Dermis microvascular lymphatic vessel endothelial cell (primary cell): ENCODE data around the gene FES. TPM values are rescaled to one million over a fixed set of nuclear protein-coding genes. Genes with fewer than 3 reads are reported as not detected.
"Not testable (repeated sequence)": the region's sequence is repeated elsewhere in the genome, so short reads cannot be mapped to it uniquely, and the experiment has no call there.

Experiments used
- DNase-seq, 2 donors: peaks; one replicate each; pipeline versions ENCODE4 v3.0.0 to v3.0.0-alpha.2; 2010; ENCODE audit warnings: low read depth in 2 of 2
- total RNA-seq: library from RNA; depleted of rRNA; stranded (reverse); fragments of >200 nt; gene quantifications from 2 replicates; pipeline ENCODE4 v1.2.1, GENCODE V29; 2014

The FES gene
- 52.5 and 55.7 TPM in 2 replicates for total RNA-seq

DNA sequence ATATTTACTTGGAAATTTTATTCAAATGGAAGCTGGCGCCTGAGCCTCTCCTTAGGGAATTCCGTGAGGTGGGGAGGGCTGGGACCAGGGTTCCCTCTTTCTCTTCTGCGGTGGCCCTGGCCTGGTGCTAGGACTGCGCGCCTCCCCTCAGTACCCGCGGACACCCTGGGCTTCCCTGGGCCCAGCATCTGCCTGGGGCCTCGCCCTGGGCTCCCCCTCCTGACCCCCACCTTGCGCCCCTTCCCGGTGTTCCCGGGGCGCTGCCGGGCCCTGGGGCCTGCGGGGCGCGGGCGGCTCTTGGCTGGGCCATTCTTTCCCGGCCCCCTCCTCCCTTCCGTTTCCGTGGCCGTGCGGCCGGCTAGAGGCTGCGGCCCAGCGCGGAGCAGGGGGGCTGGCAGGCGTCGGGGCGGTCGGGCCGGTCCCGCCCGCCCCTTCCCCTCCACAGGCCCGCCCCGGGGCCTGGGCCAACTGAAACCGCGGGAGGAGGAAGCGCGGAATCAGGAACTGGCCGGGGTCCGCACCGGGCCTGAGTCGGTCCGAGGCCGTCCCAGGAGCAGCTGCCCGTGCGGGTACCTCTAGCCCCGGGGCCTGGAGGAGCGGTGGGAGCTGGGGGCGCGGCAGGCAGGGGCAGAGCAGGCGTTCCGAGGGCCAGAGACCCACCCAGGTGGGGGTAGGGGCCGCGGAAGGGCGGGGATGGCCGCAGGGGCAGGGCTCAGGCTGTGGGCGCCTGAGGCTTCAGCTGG, at the start of gene FES:
Gene FES, plus strand, starts transcription at position 529 of the 743 bp plus-strand sequence. CDS start 542 bp downstream, outside the sequence.
- peak; percentile 45 to 82 for DNase-seq

- no peak for DNase-seq
Measured at GRCh38 chr15:90834626-90835025, 49.7 kb upstream of the FES start.

- peak; percentile 6 to 59 for DNase-seq
Measured at GRCh38 chr15:90836296-90836871, 47.9 kb upstream of the FES start.

DNA sequence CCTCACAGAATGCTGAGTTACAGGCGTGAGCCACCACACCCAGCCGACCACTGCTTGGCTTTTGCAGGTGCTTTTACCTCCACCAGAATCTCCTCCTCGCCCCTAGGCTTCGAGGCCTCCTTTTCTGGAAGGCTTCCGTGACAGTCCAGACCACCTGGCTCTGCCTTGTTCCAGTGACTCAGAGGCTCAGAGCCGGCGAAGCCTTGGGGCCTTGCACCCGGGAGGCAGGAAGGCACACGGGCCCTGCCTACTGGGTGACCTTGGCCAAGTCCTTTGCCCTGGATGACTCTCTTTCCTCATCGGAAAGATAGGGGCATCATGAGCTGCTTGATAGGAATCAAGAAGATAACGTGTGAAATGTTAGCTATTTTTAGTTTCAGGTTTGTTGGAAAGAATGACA, 47.2 kb upstream of the FES start:
- no peak for DNase-seq

- no peak for DNase-seq
Measured at GRCh38 chr15:90838139-90838538, 46.2 kb upstream of the FES start.

DNA sequence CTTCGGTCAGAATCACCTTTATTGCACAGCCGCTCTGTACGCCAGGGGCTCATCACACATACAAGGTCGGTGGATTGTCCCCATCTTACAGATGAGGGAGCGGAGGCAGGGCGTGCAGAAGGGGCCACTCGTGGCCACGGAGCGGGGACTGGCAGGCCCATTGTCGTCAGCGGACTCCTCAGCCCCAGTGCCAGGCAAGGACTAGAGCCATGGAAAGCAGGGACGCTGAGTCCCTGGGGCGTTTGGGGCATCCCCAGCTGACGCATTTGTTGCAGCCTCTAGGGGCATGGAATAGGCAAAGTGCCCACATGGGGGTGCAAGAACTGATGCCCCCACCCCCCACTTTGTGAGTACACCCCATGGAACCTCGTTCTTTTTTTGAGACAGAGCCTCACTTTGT, 45.8 kb upstream of the FES start:
- no peak for DNase-seq

DNA sequence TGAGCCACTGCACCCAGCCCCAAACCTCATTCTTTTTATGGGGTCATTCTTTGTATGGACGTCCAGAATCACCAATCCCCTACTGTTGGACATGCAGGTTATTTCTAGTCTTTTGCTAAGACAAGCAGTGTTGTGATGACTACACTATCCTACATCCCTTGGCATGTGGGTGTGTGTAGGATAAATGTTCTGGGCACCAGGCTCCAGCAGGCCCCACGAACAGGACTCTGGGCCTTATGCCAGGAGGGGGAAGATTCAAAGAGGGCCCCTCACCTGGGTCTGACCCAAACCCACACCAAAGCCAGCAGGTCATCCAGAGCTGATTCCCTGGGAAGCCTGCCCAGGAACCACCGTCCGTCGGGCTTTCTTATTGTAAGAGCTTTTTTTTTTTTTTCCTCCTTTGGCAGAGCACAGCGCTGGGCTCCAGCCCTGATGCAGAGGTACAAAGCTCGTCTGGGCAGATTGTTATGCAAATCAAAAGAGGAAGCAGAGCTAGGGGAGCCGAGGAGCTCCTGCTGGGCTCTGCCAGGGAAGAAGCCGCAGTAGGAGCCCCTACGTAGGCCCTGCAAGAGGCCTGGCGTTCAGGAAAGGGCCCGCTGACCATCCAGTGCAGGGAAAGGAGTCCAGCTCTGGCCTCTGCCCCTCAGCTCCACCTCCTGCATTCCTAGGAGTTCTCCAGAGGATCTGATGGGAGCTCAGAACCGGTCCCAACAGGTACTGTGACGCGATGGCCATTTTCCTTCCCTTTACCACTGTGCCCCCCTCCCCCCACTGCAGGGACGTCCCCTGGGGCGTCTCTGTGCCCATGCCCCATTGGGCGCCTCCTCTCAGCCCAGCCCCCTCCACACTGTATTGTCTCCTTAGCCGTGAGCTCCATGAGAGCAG, 44.9 kb upstream of the FES start:
- DNase-seq: no peak

DNA sequence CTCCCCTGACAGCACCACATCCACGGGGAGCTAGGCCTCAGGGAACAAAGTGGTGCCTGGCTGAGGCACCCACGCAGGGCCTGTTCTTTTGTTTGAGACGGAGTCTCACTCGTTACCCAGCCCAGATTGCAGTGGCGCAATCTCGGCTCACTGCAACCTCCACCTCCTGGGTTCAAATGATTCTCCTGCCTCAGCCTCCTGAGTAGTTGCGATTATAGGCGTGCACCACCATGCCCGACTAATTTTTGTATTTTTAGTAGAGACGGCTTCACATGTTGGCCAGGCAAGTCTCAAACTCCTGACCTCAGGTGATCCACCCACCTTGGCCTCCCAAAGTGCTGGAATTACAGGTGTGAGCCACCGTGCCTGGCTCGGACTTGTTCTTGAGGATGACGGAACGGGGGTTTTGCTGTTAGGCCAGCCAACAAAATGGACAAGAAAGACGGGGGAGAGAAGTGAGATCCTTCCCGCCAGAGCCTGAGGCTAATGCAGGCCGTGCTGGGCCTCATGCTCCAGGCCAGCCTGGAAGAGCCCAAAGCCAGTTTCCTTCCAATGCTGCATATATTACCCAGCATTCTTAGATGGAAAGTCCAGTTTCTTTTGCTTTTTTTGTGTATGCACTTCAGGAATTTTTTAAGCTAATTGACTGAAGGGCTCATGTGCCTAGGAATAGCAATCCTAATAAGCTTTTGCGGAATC, 44.0 kb upstream of the FES start:
- DNase-seq: no peak

DNA sequence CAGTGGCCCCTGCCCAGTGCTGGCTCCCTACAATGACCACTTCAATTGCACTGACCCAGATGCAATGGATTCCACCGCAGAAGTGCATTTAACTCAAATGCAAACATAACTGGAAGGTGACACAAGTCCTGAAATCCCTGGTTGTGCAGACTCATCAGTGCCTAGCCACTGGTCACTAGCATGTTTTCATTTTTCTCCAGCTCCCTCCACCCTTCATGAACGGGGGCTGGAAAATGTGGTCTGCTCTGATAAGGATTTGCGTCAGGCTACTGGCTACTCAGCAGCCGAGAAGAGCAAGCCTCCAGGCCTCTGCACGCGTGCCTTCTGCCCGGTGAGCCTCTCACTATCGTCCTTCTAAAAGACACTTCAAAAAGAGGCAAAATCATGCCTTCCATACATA, 43.4 kb upstream of the FES start:
- DNase-seq: no peak

- DNase-seq: no peak
Measured at GRCh38 chr15:90844696-90845095, 39.6 kb upstream of the FES start.

DNA sequence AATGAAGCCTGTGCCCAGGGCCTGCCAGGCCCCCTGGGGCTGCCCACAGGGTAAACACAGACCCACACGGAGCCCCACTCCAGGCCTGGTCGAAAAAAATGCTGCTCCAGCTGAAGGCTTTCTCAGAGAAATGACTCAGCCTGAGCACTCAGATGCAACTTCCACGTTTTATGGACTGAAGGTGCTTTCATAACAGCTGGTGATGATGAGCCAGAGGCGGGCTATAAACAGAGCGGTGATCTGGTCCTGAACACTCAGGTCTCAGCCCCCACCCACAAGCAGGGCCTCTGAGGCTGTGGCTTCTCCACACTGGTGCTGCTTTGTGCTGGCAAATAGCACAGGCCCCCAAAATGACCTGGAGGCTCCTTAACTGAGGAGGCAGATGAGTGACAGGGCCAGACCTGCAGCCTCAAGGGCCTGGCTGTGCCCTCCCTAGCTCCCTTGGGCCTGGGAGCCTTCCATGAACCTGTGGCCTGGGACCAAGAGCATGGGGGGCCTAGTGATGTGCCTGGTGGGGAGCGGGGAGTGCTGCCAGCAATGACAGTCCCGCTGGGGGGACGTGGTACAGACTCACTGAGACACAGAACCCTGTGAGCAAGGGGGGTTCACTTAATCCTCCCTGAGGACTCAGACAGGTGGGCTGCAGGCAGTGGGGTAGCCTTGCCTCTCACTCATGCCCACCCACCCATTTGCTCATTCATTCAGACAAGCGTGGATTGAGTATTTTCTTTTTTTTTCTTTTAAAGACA, 38.9 kb upstream of the FES start:
- peak in 1 of 2 donors; percentile 30 for DNase-seq

DNA sequence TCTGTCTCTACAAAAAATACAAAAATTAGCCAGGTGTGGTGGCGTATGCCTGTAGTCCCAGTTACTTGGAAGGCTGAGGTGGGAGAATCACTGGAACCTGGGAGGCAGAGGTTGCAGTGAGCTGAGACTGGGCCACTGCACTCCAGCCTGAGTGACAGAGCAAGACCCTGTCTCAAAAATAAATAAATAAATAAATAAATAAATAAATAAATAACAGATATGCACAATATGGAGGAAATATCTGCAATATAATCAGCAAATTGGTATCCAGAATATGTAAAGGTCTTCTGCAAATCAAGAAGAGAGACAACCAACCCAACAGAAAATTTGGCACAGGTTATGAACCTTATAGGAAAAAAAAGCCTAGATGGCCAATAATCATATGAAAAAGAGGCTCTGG, 34.9 kb upstream of the FES start:
- DNase-seq: not testable (repeated sequence)

DNA sequence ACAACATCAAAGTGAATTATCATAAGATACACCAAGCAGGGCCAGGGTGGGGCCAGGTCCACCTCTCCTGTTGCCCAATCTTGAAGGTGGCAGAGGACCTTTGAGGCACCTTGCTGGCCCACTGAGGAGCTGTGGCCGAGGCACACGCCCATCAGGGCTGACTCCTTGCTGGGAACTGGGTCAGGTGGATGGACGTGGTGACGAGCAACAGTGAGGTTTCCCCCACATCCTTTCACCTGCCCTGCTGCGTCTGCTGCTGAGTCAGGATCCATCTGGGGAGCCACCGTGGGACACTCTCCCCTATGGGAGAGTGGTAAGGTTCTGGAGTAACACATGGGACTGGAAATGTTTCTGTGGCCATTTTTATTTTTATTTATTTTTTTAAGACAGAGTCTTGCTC, 33.2 kb upstream of the FES start:
- DNase-seq: no peak

GRCh38 chr15:90851940-90852339, 32.4 kb upstream of the FES start:
- no peak for DNase-seq

GRCh38 chr15:90855139-90855538, 29.2 kb upstream of the FES start:
- DNase-seq: no peak

GRCh38 chr15:90857337-90857736, 27.0 kb upstream of the FES start:
- no peak for DNase-seq

GRCh38 chr15:90857883-90858443, 26.3 kb upstream of the FES start:
- DNase-seq: no peak

DNA sequence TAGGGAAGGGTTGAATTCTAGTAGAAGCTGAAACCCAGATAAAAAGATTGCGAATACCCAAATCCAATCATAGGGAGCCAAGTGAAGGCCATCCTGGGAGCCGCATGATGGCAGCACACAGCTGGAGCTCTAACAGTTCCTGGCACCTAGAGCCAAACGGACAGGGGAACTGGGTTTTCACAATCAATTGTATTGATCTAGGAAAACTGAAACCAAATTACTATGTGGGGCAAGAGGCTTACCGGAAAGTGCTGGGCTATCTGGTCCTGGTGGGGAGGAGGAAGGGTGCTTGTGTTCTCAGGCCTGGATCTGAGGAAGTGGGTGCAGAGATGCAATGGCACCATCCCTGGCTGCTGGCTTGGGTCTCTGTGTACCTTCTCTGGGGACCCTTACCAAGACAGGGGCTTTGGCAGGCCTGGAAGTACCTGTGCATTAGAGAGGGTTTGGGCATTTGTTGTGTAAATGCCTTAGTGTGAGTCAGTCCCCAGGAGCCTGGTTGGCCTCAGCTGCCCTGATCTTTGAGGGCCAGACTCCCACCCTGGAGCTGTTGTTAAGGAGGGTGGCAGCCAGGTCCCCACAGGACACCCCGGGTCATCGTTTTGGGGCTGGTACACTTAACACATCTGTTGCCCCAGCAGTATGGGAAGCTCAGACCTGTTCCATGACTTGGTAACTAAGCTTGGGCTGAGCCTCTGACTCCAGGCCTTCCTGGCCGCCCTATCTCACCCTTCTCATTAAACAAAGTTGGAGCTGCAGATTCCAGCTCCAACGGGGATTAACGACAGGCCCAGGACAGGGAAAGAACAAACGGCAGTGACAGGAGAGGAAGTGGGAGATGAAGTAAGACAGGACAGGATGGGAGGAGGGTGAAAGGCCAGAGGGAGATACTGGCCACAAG, 24.8 kb upstream of the FES start:
- no peak for DNase-seq

DNA sequence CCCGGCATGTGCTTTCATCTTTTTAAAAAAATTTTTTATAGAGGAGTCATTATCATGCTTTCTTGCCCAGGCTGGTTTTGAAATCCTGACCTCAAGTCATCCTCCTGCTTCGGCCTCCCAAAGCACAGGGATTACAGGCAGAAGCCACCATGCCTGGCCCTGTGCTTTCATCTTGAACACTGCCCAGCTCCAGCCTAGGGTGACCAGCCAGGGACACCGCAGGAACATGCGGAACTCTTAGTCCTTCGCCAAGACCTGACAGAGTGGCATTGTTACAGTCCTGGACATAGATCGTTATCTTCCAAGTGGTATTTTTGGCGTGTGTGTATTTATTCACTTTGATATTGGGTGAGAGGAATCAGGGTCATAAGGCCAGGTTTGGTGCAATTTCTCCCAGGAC, 23.9 kb upstream of the FES start:
- no peak for DNase-seq
